GM19463 (cell line): ENCODE measurements around the gene PDZD4.

Experiments
- ATAC-seq: cut with Tn5 transposase; IDR thresholded peaks from one replicate; pipeline ENCODE4 v1.9.1; 2021; ENCODE audit warnings: mild to moderate bottlenecking, moderate library complexity; ENCODE audit not compliant: unreplicated experiment

The PDZD4 gene

GRCh38 chrX:153868576-153869472, 38.5 kb upstream of the PDZD4 start:
- ATAC-seq = no peak

GRCh38 chrX:153867671-153868070, 37.3 kb upstream of the PDZD4 start:
- no peak for ATAC-seq

- ATAC-seq = no peak
These were observed 36.8 kb upstream of the PDZD4 start for GRCh38 chrX:153867139-153867538.

- ATAC-seq = no peak
These were observed 36.1 kb upstream of the PDZD4 start for GRCh38 chrX:153866302-153867019.

- ATAC-seq = no peak
These were observed 35.3 kb upstream of the PDZD4 start for GRCh38 chrX:153865685-153866084.

- ATAC-seq = no peak
These were observed 34.9 kb upstream of the PDZD4 start for GRCh38 chrX:153865321-153865580.

- no peak for ATAC-seq
These were observed 34.4 kb upstream of the PDZD4 start for GRCh38 chrX:153864561-153865320.

- no peak for ATAC-seq
These were observed 33.8 kb upstream of the PDZD4 start for GRCh38 chrX:153864101-153864500.

GRCh38 chrX:153863251-153863991, 33.1 kb upstream of the PDZD4 start:
- no peak for ATAC-seq

GRCh38 chrX:153862369-153863250, 32.3 kb upstream of the PDZD4 start:
- no peak for ATAC-seq

GRCh38 chrX:153861733-153862310, 31.5 kb upstream of the PDZD4 start:
- no peak for ATAC-seq

- ATAC-seq = no peak
These were observed 30.8 kb upstream of the PDZD4 start for GRCh38 chrX:153861151-153861550.

- no peak for ATAC-seq
These were observed 27.1 kb upstream of the PDZD4 start for GRCh38 chrX:153857348-153857903.

- no peak for ATAC-seq
These were observed 24.4 kb upstream of the PDZD4 start for GRCh38 chrX:153854702-153855101.

- ATAC-seq = no peak
These were observed 23.5 kb upstream of the PDZD4 start for GRCh38 chrX:153853902-153854267.

- ATAC-seq = no peak
These were observed 23.0 kb upstream of the PDZD4 start for GRCh38 chrX:153853180-153853901.

- ATAC-seq = no peak
These were observed 21.6 kb upstream of the PDZD4 start for GRCh38 chrX:153851981-153852380.

GRCh38 chrX:153848325-153848724, 18.0 kb upstream of the PDZD4 start:
- ATAC-seq = no peak

GRCh38 chrX:153845842-153846241, 15.5 kb upstream of the PDZD4 start:
- no peak for ATAC-seq
